Colonic mucosa (tissue), 4 donors: ENCODE measurements around the gene SEMA5A. TPM values are rescaled to one million over a fixed set of nuclear protein-coding genes. Genes with fewer than 3 reads are reported as not detected.

ENCODE experiments used
- DNase-seq: peaks from one replicate; pipeline ENCODE4 v3.0.0-alpha.2; 2020
- H3K27ac ChIP-seq: fragments of 200-600 bp; one replicate; pipeline ENCODE4 v1.8.0; 2021
- H3K27me3 ChIP-seq: fragments of 200-600 bp; one replicate; pipeline ENCODE4 v1.8.0; 2021
- H3K36me3 ChIP-seq: fragments of 200-600 bp; one replicate; pipeline ENCODE4 v1.8.0; 2021
- H3K4me1 ChIP-seq: fragments of 200-600 bp; one replicate; pipeline ENCODE4 v1.8.0; 2021; ENCODE audit warnings: mild to moderate bottlenecking
- H3K4me3 ChIP-seq: fragments of 200-600 bp; one replicate; pipeline ENCODE4 v1.8.0; 2021
- H3K9ac ChIP-seq, 2 donors: one replicate each; pipeline ENCODE4 v1.7.0; 2013; ENCODE audit warnings: control low read depth in 2 of 2, low read depth in 2 of 2, low read length in 2 of 2
- H3K9me3 ChIP-seq: fragments of 200-600 bp; one replicate; pipeline ENCODE4 v1.8.0; 2021
- intact Hi-C: fragments of 100-400 bp; cut with DNase I; formaldehyde crosslinking; loops from one replicate; pipeline ENCODE4 v1.14.1; 2022
- total RNA-seq, 2 donors: library from RNA; stranded (reverse); fragmentation: NEBNext Ultra II Directional in 1 of 2; extraction: Animal tissue kit (Norgen Biotek cat#: 25700) in 1 of 2; gene quantifications; one replicate each; pipeline ENCODE4 v1.2.1, GENCODE V29; 2021
- TF ChIP-seq, protein P1 (sequence below): fragments of 200-600 bp; IDR thresholded peaks from one replicate; pipeline ENCODE4 v1.8.0; 2022; ENCODE audit warnings: antibody characterized with exemption, mild to moderate bottlenecking
- donor health status: healthy.
- donor health status: DM: no; HTN: no; CAD: no.
- donor health status: DM: no; HTN: no; CAD: no.

Gene SEMA5A
- total RNA-seq, 2 donors from 2014 or later: 23.3 to 32.7 TPM

GRCh38 chr5:9351546-9351945, 194.3 kb downstream of the SEMA5A start:
- no peak for DNase-seq
- H3K4me1 ChIP-seq: no peaks in the 10 kb centered on the region
- H3K27ac ChIP-seq: no peak overlapping the region
- intact Hi-C loops: no loop called here
- H3K27me3 ChIP-seq: no peaks in the 10 kb centered on the region
- TF ChIP-seq, protein P1, sequence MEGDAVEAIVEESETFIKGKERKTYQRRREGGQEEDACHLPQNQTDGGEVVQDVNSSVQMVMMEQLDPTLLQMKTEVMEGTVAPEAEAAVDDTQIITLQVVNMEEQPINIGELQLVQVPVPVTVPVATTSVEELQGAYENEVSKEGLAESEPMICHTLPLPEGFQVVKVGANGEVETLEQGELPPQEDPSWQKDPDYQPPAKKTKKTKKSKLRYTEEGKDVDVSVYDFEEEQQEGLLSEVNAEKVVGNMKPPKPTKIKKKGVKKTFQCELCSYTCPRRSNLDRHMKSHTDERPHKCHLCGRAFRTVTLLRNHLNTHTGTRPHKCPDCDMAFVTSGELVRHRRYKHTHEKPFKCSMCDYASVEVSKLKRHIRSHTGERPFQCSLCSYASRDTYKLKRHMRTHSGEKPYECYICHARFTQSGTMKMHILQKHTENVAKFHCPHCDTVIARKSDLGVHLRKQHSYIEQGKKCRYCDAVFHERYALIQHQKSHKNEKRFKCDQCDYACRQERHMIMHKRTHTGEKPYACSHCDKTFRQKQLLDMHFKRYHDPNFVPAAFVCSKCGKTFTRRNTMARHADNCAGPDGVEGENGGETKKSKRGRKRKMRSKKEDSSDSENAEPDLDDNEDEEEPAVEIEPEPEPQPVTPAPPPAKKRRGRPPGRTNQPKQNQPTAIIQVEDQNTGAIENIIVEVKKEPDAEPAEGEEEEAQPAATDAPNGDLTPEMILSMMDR: no peak
- H3K4me3 ChIP-seq: no peak overlapping the region
- H3K9me3 ChIP-seq: no peaks in the 10 kb centered on the region
- no peaks in the 10 kb centered on the region for H3K36me3 ChIP-seq
- no peak overlapping the region for H3K9ac ChIP-seq

GRCh38 chr5:9350301-9350797, 195.5 kb downstream of the SEMA5A start:
- Histone ChIP-seq H3K27ac (no peak overlapping the region), H3K9me3 (no peaks in the 10 kb centered on the region), H3K4me3 (no peak overlapping the region), H3K4me1 (no peaks in the 10 kb centered on the region), H3K27me3 (no peaks in the 10 kb centered on the region), H3K9ac (no peak overlapping the region), H3K36me3 (no peaks in the 10 kb centered on the region)
- intact Hi-C loops: no loop called here
- TF ChIP-seq, protein P1: no peak
- DNase-seq: no peak

- Histone ChIP-seq H3K9ac (no peak overlapping the region), H3K27me3 (no peaks in the 10 kb centered on the region), H3K36me3 (no peaks in the 10 kb centered on the region), H3K27ac (no peak overlapping the region), H3K4me1 (no peaks in the 10 kb centered on the region), H3K4me3 (no peak overlapping the region), H3K9me3 (no peaks in the 10 kb centered on the region)
- TF ChIP-seq, protein P1: no peak
- intact Hi-C loops: no loop called here
- DNase-seq: no peak
Observed at GRCh38 chr5:9348401-9348996, 197.4 kb downstream of the SEMA5A start.

GRCh38 chr5:9347541-9348295, 198.2 kb downstream of the SEMA5A start:
- no peaks in the 10 kb centered on the region for H3K36me3 ChIP-seq
- H3K27ac ChIP-seq: no peak overlapping the region

DNA sequence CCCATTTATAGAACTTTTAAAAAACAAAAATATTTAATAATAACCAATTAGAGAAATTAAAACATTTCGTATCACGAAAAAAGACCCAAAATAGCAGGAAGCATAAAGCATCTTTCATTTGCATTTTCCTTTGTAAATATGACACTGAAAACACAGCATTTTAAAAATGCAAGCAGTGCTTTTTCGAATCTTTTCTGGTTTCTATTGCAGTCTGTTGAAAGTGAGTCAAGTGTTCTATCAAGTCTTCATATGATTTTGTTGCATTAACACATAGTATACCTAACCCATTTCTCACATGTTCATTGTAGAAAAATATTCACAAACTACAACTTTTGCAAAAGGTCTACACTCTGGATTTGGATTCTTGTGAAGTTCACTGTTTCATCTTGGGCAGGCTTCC, 198.8 kb downstream of the SEMA5A start:
- intact Hi-C loops: no loop called here
- H3K27me3 ChIP-seq: no peaks in the 10 kb centered on the region
- DNase-seq: no peak

More at GRCh38 chr5:9347541-9348295, 198.2 kb downstream of the SEMA5A start:
- Histone ChIP-seq H3K9me3 (no peaks in the 10 kb centered on the region), H3K4me1 (no peaks in the 10 kb centered on the region), H3K9ac (no peak overlapping the region), H3K27me3 (no peaks in the 10 kb centered on the region), H3K4me3 (no peak overlapping the region)
- intact Hi-C loops: no loop called here
- TF ChIP-seq, protein P1: no peak
- no peak for DNase-seq

More for the DNA sequence above, 198.8 kb downstream of the SEMA5A start:
- Histone ChIP-seq H3K4me3 (no peak overlapping the region), H3K36me3 (no peaks in the 10 kb centered on the region), H3K27ac (no peak overlapping the region), H3K9ac (no peak overlapping the region), H3K9me3 (no peaks in the 10 kb centered on the region), H3K4me1 (no peaks in the 10 kb centered on the region)
- TF ChIP-seq, protein P1: no peak
